Coronary artery (tissue), 2 donors: Measurements from ENCODE around the gene CFAP410.

Experiments
- DNase-seq: peaks from one replicate; pipeline ENCODE4 v3.0.0-alpha.2; 2017; ENCODE audit warnings: low spot score
- H3K27ac ChIP-seq, 2 donors: fragments of 200-600 bp; sonication (generic); one replicate each; pipeline ENCODE4 v1.5.1; 2016 to 2019
- H3K4me3 ChIP-seq: fragments of 200-600 bp; sonication (generic); 2 replicates; pipeline ENCODE4 v1.5.1; 2016; ENCODE audit warnings: mild to moderate bottlenecking, moderate library complexity
- CTCF ChIP-seq: fragments of 200-600 bp; sonication (generic); IDR thresholded peaks from one replicate; pipeline ENCODE4 v1.5.1; 2019; ENCODE audit warnings: antibody characterized with exemption

Gene CFAP410

GRCh38 chr21:44332383-44332782 is 6.8 kb downstream of the CFAP410 start:
- no peak overlapping the region for H3K27ac ChIP-seq
- no peak overlapping the region for H3K4me3 ChIP-seq
- DNase-seq: no peak
- no peak for TF ChIP-seq CTCF

- no peak for DNase-seq
- Histone ChIP-seq H3K4me3 (no peak overlapping the region), H3K27ac (no peak overlapping the region)
- TF ChIP-seq CTCF: no peak
These were observed 7.4 kb downstream of the CFAP410 start for GRCh38 chr21:44331650-44332307.

- Histone ChIP-seq H3K4me3 (no peak overlapping the region), H3K27ac (no peak overlapping the region)
- DNase-seq: no peak
- TF ChIP-seq CTCF: no peak
These were observed 8.0 kb downstream of the CFAP410 start for GRCh38 chr21:44331209-44331608.

GRCh38 chr21:44330698-44331097 is 8.5 kb downstream of the CFAP410 start:
- Histone ChIP-seq H3K27ac (no peak overlapping the region), H3K4me3 (no peak overlapping the region)
- TF ChIP-seq CTCF: no peak
- DNase-seq: no peak

- Histone ChIP-seq H3K4me3 (no peak overlapping the region), H3K27ac (no peak overlapping the region)
- no peak for DNase-seq
- no peak for TF ChIP-seq CTCF
These were observed 9.1 kb downstream of the CFAP410 start for GRCh38 chr21:44329971-44330681.

GRCh38 chr21:44329086-44329889 is 9.9 kb downstream of the CFAP410 start:
- Histone ChIP-seq H3K4me3 (no peak overlapping the region), H3K27ac (no peak overlapping the region)
- no peak for DNase-seq
- TF ChIP-seq CTCF: no peak
